Measurements from ENCODE around the gene AAMP. TPM values are rescaled to one million over a fixed set of nuclear protein-coding genes. Genes with fewer than 3 reads are reported as not detected.

AAMP gene
- total RNA-seq, 2 donors from 2014 or later, result 95.9 to 97.5 TPM

- DNase-seq (ENCODE audit: low spot score) (no peak), ATAC-seq (ENCODE audit: insufficient number of reproducible peaks, low FRiP score, low read depth) (peak; percentile 39)
- Histone ChIP-seq H3K27ac (peak overlapping the region; percentile 67 to 88), H3K4me3 (no peak overlapping the region), H3K9me3 (no peaks in the 10 kb centered on the region), H3K4me1 (ENCODE audit: control insufficient read depth in 1 of 2, low read depth in 2 of 2) (peaks cover 15 to 57% of the 10 kb centered on the region in 2 donors), H3K27me3 (replicated peaks; ENCODE audit: insufficient read depth) (no peaks in the 10 kb centered on the region), H3K36me3 (peaks cover 20% of the 10 kb centered on the region)
- TF ChIP-seq CTCF (IDR thresholded peaks at IDR 0.05), result no peak
These were observed 10.6 kb downstream of the AAMP start for GRCh38 chr2:218259099-218259961.

GRCh38 chr2:218257390-218257981 is 12.5 kb downstream of the AAMP start:
- Histone ChIP-seq H3K27ac (peak overlapping the region in 1 of 2 donors; percentile 37), H3K4me1 (ENCODE audit: control insufficient read depth in 1 of 2, low read depth in 2 of 2) (peaks cover 15 to 42% of the 10 kb centered on the region in 2 donors), H3K36me3 (peaks cover 27% of the 10 kb centered on the region), H3K9me3 (no peaks in the 10 kb centered on the region), H3K27me3 (replicated peaks; ENCODE audit: insufficient read depth) (no peaks in the 10 kb centered on the region), H3K4me3 (no peak overlapping the region)
- DNase-seq (ENCODE audit: low spot score), result no peak
- TF ChIP-seq CTCF (IDR thresholded peaks at IDR 0.05), result peak; percentile 44
- ATAC-seq (ENCODE audit: insufficient number of reproducible peaks, low FRiP score, low read depth), result no peak

- no peak overlapping the region for H3K4me3 ChIP-seq
- H3K9me3 ChIP-seq, result no peaks in the 10 kb centered on the region
- peaks cover 34% of the 10 kb centered on the region for H3K36me3 ChIP-seq
- no peak for TF ChIP-seq CTCF (IDR thresholded peaks at IDR 0.05)
- H3K27me3 ChIP-seq (replicated peaks; ENCODE audit: insufficient read depth), result no peaks in the 10 kb centered on the region
- peak overlapping the region in 1 of 2 donors; percentile 37 for H3K27ac ChIP-seq
- ATAC-seq (ENCODE audit: insufficient number of reproducible peaks, low FRiP score, low read depth) (no peak), DNase-seq (ENCODE audit: low spot score) (no peak)
- H3K4me1 ChIP-seq (ENCODE audit: control insufficient read depth in 1 of 2, low read depth in 2 of 2), result peaks cover 15 to 35% of the 10 kb centered on the region in 2 donors
These were observed 13.2 kb downstream of the AAMP start for GRCh38 chr2:218256612-218257350.

GRCh38 chr2:218255446-218255845 is 14.5 kb downstream of the AAMP start:
- H3K36me3 ChIP-seq, result peaks cover 47% of the 10 kb centered on the region
- DNase-seq (ENCODE audit: low spot score) (no peak), ATAC-seq (ENCODE audit: insufficient number of reproducible peaks, low FRiP score, low read depth) (no peak)
- no peaks in the 10 kb centered on the region for H3K9me3 ChIP-seq
- no peak for TF ChIP-seq CTCF (IDR thresholded peaks at IDR 0.05)
- peaks cover 11 to 22% of the 10 kb centered on the region in 2 donors for H3K4me1 ChIP-seq (ENCODE audit: control insufficient read depth in 1 of 2, low read depth in 2 of 2)
- H3K27me3 ChIP-seq (replicated peaks; ENCODE audit: insufficient read depth), result no peaks in the 10 kb centered on the region
- no peak overlapping the region for H3K27ac ChIP-seq
- H3K4me3 ChIP-seq, result no peak overlapping the region

GRCh38 chr2:218253232-218253625 is 16.7 kb downstream of the AAMP start:
- no peak overlapping the region for H3K27ac ChIP-seq
- H3K4me1 ChIP-seq (ENCODE audit: control insufficient read depth in 1 of 2, low read depth in 2 of 2), result peaks cover 0 to under 1% of the 10 kb centered on the region in 2 donors
- no peaks in the 10 kb centered on the region for H3K9me3 ChIP-seq
- DNase-seq (ENCODE audit: low spot score) (no peak), ATAC-seq (ENCODE audit: insufficient number of reproducible peaks, low FRiP score, low read depth) (no peak)
- H3K36me3 ChIP-seq, result peaks cover 69% of the 10 kb centered on the region
- TF ChIP-seq CTCF (IDR thresholded peaks at IDR 0.05), result no peak
- no peak overlapping the region for H3K4me3 ChIP-seq
- H3K27me3 ChIP-seq (replicated peaks; ENCODE audit: insufficient read depth), result no peaks in the 10 kb centered on the region

All from thoracic aorta (tissue), 2 donors.